HG03442 (cell line): Measurements from ENCODE around the gene NBPF9.
"Not testable (repeated sequence)": the region's sequence is repeated elsewhere in the genome, so short reads cannot be mapped to it uniquely, and the experiment has no call there.

Experiments
- ATAC-seq: cut with Tn5 transposase; IDR thresholded peaks from one replicate; pipeline ENCODE4 v1.9.1; 2021; ENCODE audit warnings: mild to moderate bottlenecking, moderate library complexity; ENCODE audit not compliant: unreplicated experiment

The NBPF9 gene

DNA sequence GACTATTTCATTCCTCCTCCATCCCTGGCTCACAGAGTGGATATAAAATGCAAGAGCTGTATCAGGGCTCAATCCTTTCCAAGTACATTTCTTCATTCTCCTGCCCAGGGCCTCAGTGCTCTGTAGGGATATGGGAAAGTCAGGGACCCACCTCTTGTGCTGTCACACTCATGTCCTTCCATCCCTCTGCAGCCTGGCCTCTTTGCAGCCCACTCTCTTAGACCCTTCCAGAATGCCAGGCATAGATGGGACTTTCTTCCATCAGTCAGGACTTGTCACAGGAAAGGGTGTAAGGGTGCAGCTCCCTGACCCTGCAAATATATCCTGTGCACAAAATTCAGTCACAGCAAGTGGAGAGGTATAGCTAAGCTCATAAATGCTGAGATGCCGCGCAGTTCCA, 86.7 kb downstream of the NBPF9 start:
- ATAC-seq, result not testable (repeated sequence)

GRCh38 chr1:149015522-149015921, 87.8 kb downstream of the NBPF9 start:
- not testable (repeated sequence) for ATAC-seq

GRCh38 chr1:149013513-149013912, 89.8 kb downstream of the NBPF9 start:
- not testable (repeated sequence) for ATAC-seq

- ATAC-seq, result not testable (repeated sequence)
Measured at GRCh38 chr1:149012599-149012998, 90.8 kb downstream of the NBPF9 start.

DNA sequence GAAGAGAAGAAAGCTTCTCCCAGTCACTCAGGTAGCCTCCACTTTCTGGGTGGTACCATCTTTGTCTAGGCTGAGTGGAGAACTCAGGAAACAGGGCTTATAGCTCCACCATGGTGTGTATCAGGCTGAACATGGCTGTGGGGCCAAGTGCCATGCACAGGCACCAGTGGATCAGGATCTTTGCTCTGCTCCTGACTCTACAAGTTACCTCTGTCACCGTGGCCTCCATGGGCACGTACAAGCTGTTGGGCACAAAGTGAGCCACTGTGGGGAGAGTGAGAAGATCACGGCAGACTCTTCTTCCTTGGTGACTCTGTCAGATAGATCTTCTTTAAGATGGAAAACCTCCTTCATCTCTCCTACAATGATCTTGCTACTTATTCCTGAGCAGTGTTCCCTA, 93.6 kb downstream of the NBPF9 start:
- not testable (repeated sequence) for ATAC-seq

DNA sequence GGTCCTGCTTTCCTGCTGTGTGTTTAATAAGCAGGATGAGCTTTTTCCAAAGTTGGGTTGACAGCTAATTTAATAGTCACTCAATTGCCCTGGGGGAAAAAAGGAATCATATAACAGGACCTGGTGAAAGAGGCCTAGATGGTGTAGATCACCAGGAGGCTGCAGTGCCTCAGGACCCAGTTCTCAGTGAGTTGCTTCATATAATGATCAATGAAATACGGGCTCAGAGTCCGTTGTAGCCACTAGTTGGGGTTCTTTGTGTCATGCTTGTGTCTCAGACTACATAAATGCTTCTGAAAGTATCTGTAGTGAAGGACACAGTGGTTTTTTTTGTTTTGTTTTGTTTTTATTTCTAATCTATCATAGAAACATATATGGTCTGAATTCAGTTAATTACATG, 94.6 kb downstream of the NBPF9 start:
- ATAC-seq, result not testable (repeated sequence)

DNA sequence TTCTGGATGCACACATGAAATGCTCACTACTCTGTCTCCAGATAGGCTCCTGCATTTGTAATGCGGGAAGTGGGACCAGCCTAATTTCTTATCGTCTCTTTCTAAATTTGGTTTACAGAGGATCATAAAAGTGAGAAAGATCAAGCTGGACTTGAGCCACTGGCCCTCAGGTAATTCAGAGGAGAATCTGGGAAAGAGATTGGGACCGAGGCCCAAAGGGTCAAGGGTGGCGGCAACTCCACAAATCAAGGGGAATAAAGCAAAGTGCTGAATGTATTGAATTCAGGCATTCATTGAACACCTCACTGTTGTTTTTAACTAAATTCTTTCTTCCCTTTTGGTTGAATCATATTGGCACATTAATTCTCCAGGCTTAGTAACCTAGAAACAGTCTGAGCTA, 95.0 kb downstream of the NBPF9 start:
- not testable (repeated sequence) for ATAC-seq
